HG02678 (cell line): Measurements from ENCODE around the gene KRT222.

ENCODE experiments used
- ATAC-seq: cut with Tn5 transposase; IDR thresholded peaks from one replicate; pipeline ENCODE4 v1.9.1; 2021; ENCODE audit warnings: mild to moderate bottlenecking, moderate library complexity; ENCODE audit not compliant: unreplicated experiment

The KRT222 gene

DNA sequence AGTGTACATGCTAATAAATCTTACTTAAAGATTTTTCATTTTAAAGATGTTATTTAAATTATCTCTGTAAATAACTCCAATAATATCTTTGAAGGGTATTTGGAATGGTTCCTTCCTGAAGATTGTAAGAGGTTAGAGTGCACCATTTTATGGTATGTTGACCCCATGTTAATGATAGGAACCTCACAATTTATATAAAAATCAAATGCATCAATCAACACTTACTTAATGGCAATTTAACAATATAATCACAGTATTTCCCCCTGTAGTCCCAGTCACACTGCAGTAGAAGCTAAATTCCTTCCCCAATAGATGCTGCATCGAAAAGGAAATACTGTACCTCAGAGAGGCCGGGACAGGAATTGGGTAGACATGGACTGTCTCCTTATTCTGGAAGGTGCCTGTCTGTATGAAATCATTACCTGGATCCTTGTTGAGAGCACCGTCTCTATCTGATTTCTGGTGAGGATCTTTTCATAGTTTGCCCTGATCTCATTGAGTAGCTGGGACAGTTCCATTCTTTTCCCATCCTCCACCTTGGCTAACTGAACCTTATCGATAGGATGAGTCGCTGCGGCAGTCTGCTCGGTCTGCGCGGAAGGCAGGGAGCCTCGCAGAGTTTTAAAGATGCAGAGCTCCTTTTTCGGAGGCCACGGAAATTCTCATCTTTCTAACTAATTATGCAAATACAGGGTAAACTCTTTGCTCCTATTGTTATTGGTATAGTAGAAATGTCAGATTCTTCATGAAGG, at the start of gene KRT222:
Gene KRT222 (minus strand): TSS at position 596 of the 752 bp plus-strand sequence. CDS start 78 bp downstream, at position 518.
- ATAC-seq: no peak

- ATAC-seq: no peak
Observed at GRCh38 chr17:40714473-40714872, 49.5 kb upstream of the KRT222 start.

- no peak for ATAC-seq
Observed at GRCh38 chr17:40707745-40708144, 42.8 kb upstream of the KRT222 start.

- no peak for ATAC-seq
Observed at GRCh38 chr17:40705584-40705983, 40.6 kb upstream of the KRT222 start.

DNA sequence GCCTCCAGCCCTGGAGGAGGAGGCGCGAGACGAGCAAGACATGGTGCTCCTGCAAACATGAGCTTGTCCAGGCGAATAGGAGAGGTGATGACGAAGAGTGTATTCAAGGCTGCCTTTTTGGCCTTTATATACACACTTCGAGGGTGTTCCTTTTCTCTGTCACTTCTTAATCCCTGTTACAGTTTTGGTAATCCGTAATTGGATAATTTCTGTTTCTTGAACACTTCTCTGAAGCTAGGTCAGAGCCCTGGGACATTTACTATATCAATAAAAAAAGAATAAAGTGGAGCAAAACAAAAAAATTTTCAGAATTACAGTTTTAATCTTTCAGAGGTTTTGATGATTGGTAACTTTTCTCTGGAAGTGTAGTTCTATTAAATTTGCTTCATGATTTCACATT, 38.7 kb upstream of the KRT222 start, which contains the start of gene KRT24:
Gene KRT24 (minus strand): TSS at position 101 of the 400 bp plus-strand sequence. CDS start 59 bp downstream, at position 42.
- ATAC-seq: no peak

- ATAC-seq: no peak
Observed at GRCh38 chr17:40702271-40702670, 37.3 kb upstream of the KRT222 start.

- ATAC-seq: no peak
Observed at GRCh38 chr17:40699853-40700252, 34.9 kb upstream of the KRT222 start.

DNA sequence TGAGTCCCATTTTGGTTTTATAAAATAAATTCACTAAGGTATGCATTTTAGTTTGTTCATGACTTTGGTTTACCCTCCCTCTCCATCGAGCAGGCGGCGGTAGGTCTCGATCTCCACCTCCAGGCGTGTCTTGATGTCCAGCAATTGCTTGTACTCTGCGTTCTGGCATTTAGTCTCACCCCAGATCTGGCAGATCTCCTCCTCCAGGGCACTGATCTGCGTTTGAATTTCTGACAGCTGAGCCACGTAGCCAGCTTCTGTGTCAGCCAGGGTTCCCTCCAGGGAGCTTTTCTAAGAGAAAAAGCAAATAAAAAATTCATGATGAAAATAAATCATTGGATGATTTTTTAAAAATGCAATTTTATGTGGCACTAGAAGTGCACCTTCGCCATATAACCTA, 34.4 kb upstream of the KRT222 start:
- no peak for ATAC-seq

DNA sequence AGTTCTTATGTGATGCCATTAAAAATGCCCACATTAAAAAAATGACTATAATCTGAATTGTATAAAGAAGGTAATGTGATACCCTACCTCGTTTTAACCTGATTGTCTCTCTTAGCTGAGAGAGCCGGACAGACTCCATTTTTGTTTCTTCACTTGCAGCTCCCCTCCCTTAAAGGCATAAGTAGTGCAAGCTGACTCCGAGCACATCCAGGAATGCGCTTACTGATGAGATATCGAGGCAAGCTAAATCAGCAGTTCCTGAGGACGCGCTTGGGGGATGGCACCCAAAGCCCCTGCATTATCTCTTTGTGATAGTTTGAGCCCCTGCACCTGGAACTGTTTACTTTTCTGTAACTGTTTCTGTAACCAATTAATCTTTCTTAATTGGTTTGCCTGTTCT, 32.3 kb upstream of the KRT222 start:
- ATAC-seq: no peak

GRCh38 chr17:40696651-40697072, 31.7 kb upstream of the KRT222 start:
- no peak for ATAC-seq

DNA sequence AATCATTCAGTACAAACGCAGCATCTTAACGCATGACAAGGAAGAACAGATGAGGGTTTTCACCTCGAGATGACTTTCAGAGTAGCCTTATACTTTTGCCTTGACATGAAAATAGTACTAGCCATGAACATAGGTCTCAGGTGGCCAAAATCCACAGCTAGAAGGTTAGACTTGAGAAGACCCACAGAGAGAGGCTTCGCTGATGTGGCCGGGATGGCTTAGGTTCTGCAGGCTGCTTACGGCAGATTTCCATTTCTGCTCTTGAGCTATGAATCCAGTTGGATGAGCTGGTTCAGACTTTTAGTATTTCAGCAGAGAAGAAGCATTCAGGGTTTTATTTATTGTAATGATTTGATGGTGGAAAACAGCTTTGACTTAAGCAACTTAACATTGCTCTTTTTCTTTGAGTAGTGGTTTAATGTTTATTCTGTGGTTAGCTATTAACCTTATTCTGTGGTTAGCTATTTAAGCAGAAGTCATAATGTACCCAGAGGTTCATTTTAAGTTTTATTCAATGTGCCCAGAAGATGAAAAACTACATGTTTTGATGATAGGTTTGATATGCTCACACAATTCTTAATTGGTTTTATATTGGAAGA, 31.0 kb upstream of the KRT222 start:
- ATAC-seq: no peak

- ATAC-seq: no peak
Observed at GRCh38 chr17:40694584-40694983, 29.6 kb upstream of the KRT222 start.

DNA sequence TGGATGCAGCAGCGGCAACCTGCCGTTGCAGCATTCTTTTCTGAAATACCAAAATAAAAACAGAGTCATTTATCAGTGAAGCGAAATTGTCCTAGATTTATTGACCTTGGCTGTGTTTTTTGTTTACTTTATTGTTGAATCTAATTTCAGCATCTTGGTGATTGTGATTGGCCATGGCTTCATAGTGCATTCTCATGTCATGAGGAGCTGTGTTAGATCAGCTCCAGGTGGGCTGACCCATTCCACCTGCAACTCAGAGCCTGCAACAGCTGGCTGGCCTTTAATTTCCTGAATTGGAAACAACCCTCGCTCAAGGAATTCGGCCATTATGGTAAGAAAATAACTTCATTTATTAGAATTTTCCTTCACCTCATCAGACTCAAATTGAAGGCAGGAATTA, 22.1 kb upstream of the KRT222 start:
- no peak for ATAC-seq

- no peak for ATAC-seq
Observed at GRCh38 chr17:40686192-40686591, 21.2 kb upstream of the KRT222 start.

DNA sequence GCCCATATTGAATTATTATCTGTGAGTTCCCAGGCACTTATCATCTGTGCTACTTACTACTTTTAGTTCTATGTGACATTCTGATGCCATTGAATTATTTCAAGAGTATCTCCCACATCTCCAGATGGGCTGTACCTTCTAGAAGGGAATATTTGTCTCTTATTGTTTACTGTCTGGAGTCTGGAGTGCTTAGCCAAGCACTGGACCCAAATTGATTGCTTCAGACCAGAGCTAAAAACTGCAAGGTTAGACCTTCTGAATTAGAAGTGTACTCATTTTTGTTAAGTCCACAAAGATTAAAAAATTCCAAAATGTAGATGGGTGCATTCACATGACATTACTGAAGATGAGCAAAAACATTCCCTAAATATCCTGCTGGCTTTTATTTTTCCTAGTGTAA, 16.0 kb upstream of the KRT222 start:
- no peak for ATAC-seq

DNA sequence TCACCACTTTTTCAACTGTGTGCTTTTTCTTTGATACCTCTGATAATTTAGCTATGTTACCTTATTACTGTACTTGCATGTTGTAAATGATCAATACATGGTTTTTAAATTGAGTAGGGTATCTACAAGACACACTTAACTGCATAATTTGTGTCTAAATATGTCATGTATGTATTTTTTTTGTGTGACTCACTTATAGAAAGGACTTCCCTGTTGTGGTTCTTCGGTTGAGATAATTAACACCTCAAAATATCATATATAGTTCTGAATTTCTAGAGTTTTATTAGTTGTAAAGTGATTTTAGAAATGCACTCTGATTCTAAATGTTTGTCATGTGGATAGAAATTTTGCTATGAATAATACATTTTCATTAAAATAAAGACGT, 14.5 kb upstream of the KRT222 start:
- ATAC-seq: no peak

GRCh38 chr17:40678902-40679522, 14.0 kb upstream of the KRT222 start:
- no peak for ATAC-seq

- no peak for ATAC-seq
Observed at GRCh38 chr17:40675905-40676304, 10.9 kb upstream of the KRT222 start.

GRCh38 chr17:40672654-40673053, 7.7 kb upstream of the KRT222 start:
- no peak for ATAC-seq

GRCh38 chr17:40671282-40671681, 6.3 kb upstream of the KRT222 start:
- ATAC-seq: no peak

GRCh38 chr17:40666331-40666730, 1.4 kb upstream of the KRT222 start:
- ATAC-seq: no peak

- ATAC-seq: no peak
Observed at GRCh38 chr17:40663252-40663651, 1.7 kb downstream of the KRT222 start.
